Measurements from ENCODE around the gene LRP1B.
A peak's percentile ranks its signal among the peaks of the same experiment; 100 is the strongest.

LRP1B gene

DNA sequence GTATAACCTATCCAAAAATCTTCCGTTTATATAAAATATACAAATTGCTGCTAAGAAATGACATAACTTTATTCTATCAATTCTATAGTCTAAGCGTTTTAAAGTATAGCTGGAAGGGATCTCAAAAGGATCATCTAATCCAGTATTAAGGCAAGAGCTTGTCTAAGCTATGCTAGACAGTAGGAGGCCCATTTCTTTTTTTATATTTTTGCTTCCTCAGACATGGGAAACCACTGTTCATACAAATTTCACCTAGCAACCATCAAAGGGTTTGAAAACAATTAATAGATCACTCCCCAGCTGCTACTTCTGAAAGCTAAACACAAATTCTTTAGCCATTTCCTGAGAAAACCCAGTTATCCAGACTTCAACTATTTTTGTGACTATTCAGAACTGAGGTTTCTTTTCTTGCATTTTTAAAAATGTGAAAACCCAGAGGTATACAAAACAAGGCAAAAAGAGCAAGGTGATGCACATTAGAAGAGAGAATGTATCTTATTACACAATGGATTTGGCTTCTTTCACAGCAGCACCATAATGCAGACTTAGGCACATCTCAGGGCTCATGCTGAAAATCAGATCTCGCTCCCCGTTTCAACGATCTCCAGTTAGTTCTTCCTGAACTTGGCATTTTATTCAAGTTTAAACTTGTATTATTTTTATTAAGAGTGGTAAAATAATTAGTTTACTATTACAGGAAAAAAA lies 274.4 kb downstream of the LRP1B start:
- Histone ChIP-seq H2BK15ac (replicated peaks; ENCODE audit: low read depth) (no peak overlapping the region), H2AK5ac (ENCODE audit: low read length) (no peak overlapping the region), H3K79me1 (ENCODE audit: low read length) (no peaks in the 10 kb centered on the region), H4K5ac (ENCODE audit: low read length) (no peak overlapping the region), H3K18ac (ENCODE audit: low read length) (no peak overlapping the region), H3K9ac (ENCODE audit: low read length) (no peak overlapping the region), H2BK120ac (ENCODE audit: low read depth, low read length) (no peak overlapping the region), H2BK5ac (ENCODE audit: low read length) (no peak overlapping the region), H3K56ac (ENCODE audit: low read length) (no peak overlapping the region), H3K36me3 (ENCODE audit: control insufficient read depth, insufficient read depth, low read length) (no peaks in the 10 kb centered on the region), H3K4ac (ENCODE audit: low read depth, low read length) (no peak overlapping the region), H3K27me3 (ENCODE audit: insufficient read depth, low read length, poor library complexity) (no peaks in the 10 kb centered on the region), H3K4me1 (ENCODE audit: control insufficient read depth, low read depth, low read length) (no peaks in the 10 kb centered on the region), H3K23ac (ENCODE audit: low read length) (no peak overlapping the region), H4K8ac (ENCODE audit: low read depth, low read length) (no peak overlapping the region), H3K4me3 (ENCODE audit: low read length) (no peak overlapping the region), H3K27ac (ENCODE audit: low read depth, low read length) (no peak overlapping the region), H3K79me2 (ENCODE audit: control insufficient read depth, insufficient read depth, low read length) (no peaks in the 10 kb centered on the region), H3K4me2 (ENCODE audit: low read length) (no peak overlapping the region)
- no peak for DNase-seq
- 100% methylated on average over 1 of the region's 5 CpGs for WGBS (ENCODE audit: extremely low coverage, insufficient coverage, low lambda C conversion rate)

DNA sequence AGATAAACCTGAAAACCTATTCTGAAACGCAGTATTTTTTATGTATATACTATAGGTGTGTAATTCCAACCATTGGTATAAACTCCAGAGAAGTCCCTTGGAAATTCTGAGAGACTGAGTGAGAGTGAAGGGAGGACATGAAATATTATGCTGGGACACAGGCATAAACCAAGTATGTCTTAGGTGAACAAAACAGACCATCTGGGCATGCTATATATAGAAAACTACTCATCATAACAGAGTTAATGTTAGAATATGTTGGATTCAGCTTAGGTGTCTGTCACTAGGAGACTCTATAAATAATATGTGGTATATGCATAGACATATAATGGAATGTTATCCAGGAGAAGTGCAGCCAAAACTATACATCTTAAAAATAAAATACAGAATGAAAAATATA lies 282.6 kb downstream of the LRP1B start:
- no CpG with 5 or more reads among the region's 1 CpG for WGBS (ENCODE audit: extremely low coverage, insufficient coverage, low lambda C conversion rate)
- Histone ChIP-seq H2BK120ac (ENCODE audit: low read depth, low read length) (no peak overlapping the region), H3K56ac (ENCODE audit: low read length) (no peak overlapping the region), H3K4ac (ENCODE audit: low read depth, low read length) (no peak overlapping the region), H3K27ac (ENCODE audit: low read depth, low read length) (no peak overlapping the region), H3K27me3 (ENCODE audit: insufficient read depth, low read length, poor library complexity) (no peaks in the 10 kb centered on the region), H2AK5ac (ENCODE audit: low read length) (no peak overlapping the region), H2BK15ac (replicated peaks; ENCODE audit: low read depth) (no peak overlapping the region), H3K36me3 (ENCODE audit: control insufficient read depth, insufficient read depth, low read length) (no peaks in the 10 kb centered on the region), H3K18ac (ENCODE audit: low read length) (no peak overlapping the region), H3K4me1 (ENCODE audit: control insufficient read depth, low read depth, low read length) (no peaks in the 10 kb centered on the region), H3K23ac (ENCODE audit: low read length) (no peak overlapping the region), H3K4me3 (ENCODE audit: low read length) (no peak overlapping the region), H3K4me2 (ENCODE audit: low read length) (no peak overlapping the region), H3K79me2 (ENCODE audit: control insufficient read depth, insufficient read depth, low read length) (no peaks in the 10 kb centered on the region), H4K5ac (ENCODE audit: low read length) (no peak overlapping the region), H2BK5ac (ENCODE audit: low read length) (no peak overlapping the region), H3K79me1 (ENCODE audit: low read length) (no peaks in the 10 kb centered on the region), H3K9ac (ENCODE audit: low read length) (no peak overlapping the region), H4K8ac (ENCODE audit: low read depth, low read length) (no peak overlapping the region)
- no peak for DNase-seq

DNA sequence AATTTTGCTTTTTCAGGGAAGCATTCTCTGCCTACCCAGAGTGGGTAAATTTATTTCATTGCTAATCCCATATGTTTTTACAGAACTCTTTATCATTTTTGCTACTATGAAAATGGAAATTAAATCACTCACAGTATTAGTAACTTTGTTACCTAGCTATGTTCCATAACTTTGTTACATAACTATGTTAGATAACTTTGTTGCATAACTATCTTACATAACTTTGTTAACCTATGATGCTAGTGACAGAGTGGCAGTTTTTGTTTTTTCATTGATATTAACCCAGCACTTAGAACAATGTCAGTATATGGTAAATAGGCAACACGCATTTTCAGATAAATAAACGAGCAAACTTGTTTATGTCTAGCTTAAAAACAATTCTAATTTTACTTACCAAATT lies 286.6 kb downstream of the LRP1B start:
- Histone ChIP-seq H3K9ac (ENCODE audit: low read length) (no peak overlapping the region), H3K4ac (ENCODE audit: low read depth, low read length) (no peak overlapping the region), H2BK15ac (replicated peaks; ENCODE audit: low read depth) (no peak overlapping the region), H3K4me2 (ENCODE audit: low read length) (no peak overlapping the region), H2BK5ac (ENCODE audit: low read length) (no peak overlapping the region), H3K27me3 (ENCODE audit: insufficient read depth, low read length, poor library complexity) (no peaks in the 10 kb centered on the region), H3K79me2 (ENCODE audit: control insufficient read depth, insufficient read depth, low read length) (no peaks in the 10 kb centered on the region), H3K27ac (ENCODE audit: low read depth, low read length) (no peak overlapping the region), H2AK5ac (ENCODE audit: low read length) (no peak overlapping the region), H4K5ac (ENCODE audit: low read length) (no peak overlapping the region), H3K36me3 (ENCODE audit: control insufficient read depth, insufficient read depth, low read length) (no peaks in the 10 kb centered on the region), H3K4me3 (ENCODE audit: low read length) (no peak overlapping the region), H3K18ac (ENCODE audit: low read length) (no peak overlapping the region), H3K79me1 (ENCODE audit: low read length) (no peaks in the 10 kb centered on the region), H4K8ac (ENCODE audit: low read depth, low read length) (no peak overlapping the region), H3K23ac (ENCODE audit: low read length) (no peak overlapping the region), H2BK120ac (ENCODE audit: low read depth, low read length) (no peak overlapping the region), H3K4me1 (ENCODE audit: control insufficient read depth, low read depth, low read length) (no peaks in the 10 kb centered on the region), H3K56ac (ENCODE audit: low read length) (no peak overlapping the region)
- no peak for DNase-seq
- WGBS (ENCODE audit: extremely low coverage, insufficient coverage, low lambda C conversion rate) = no CpG with 5 or more reads among the region's 2 CpGs

DNA sequence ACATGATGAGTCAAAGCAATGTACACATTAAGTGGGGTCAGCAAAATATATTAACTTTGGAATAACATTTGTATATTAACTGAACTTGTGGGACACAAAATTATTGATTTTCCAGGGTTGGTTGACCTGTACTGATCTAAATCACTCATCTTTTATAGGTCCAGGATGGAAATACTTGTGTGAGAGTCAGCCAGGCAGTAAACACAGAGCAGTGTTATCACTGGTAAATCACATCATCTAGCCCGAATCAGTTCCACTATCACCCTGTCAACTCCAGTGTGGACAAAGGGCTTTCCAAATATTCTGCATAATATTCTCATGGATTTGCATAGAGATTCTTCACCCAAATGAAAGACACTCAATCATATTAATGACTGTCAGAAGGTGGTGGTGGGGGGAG lies 295.7 kb downstream of the LRP1B start:
- DNase-seq = no peak
- no peaks in the 10 kb centered on the region for H3K79me2 ChIP-seq (ENCODE audit: control insufficient read depth, insufficient read depth, low read length)
- no peaks in the 10 kb centered on the region for H3K27me3 ChIP-seq (ENCODE audit: insufficient read depth, low read length, poor library complexity)
- H3K36me3 ChIP-seq (ENCODE audit: control insufficient read depth, insufficient read depth, low read length) = no peaks in the 10 kb centered on the region
- H2BK15ac ChIP-seq (replicated peaks; ENCODE audit: low read depth) = no peak overlapping the region
- no peak overlapping the region for H3K4ac ChIP-seq (ENCODE audit: low read depth, low read length)
- no peak overlapping the region for H2BK5ac ChIP-seq (ENCODE audit: low read length)
- no peak overlapping the region for H3K4me2 ChIP-seq (ENCODE audit: low read length)
- no CpG with 5 or more reads among the region's 1 CpG for WGBS (ENCODE audit: extremely low coverage, insufficient coverage, low lambda C conversion rate)
- H3K18ac ChIP-seq (ENCODE audit: low read length) = no peak overlapping the region
- H2AK5ac ChIP-seq (ENCODE audit: low read length) = no peak overlapping the region
- no peak overlapping the region for H3K9ac ChIP-seq (ENCODE audit: low read length)
- H3K56ac ChIP-seq (ENCODE audit: low read length) = no peak overlapping the region
- no peak overlapping the region for H4K8ac ChIP-seq (ENCODE audit: low read depth, low read length)
- no peak overlapping the region for H3K4me3 ChIP-seq (ENCODE audit: low read length)
- H3K4me1 ChIP-seq (ENCODE audit: control insufficient read depth, low read depth, low read length) = no peaks in the 10 kb centered on the region
- no peak overlapping the region for H3K23ac ChIP-seq (ENCODE audit: low read length)
- no peak overlapping the region for H4K5ac ChIP-seq (ENCODE audit: low read length)
- H3K27ac ChIP-seq (ENCODE audit: low read depth, low read length) = no peak overlapping the region
- H2BK120ac ChIP-seq (ENCODE audit: low read depth, low read length) = no peak overlapping the region
- H3K79me1 ChIP-seq (ENCODE audit: low read length) = no peaks in the 10 kb centered on the region

DNA sequence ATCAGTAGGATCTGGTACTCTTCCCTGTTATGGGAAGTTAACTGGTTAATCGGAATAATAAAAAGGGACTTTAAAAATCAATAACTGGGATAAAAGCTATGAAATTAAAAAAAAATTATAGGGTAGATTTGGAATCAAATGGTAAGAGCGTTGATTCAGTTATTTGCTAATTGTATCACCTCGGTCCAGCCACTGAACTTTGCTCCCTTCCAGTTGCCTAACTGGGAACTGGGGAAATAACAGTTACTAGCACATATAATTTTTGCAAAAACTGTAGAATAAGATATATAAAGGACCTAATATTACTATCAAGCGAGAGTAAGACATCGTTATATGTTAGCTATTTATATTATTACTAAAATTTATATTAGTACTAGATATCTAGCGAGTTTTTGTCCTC lies 302.1 kb downstream of the LRP1B start:
- no peak overlapping the region for H2BK120ac ChIP-seq (ENCODE audit: low read depth, low read length)
- no peak overlapping the region for H2BK15ac ChIP-seq (replicated peaks; ENCODE audit: low read depth)
- H4K5ac ChIP-seq (ENCODE audit: low read length) = no peak overlapping the region
- H3K36me3 ChIP-seq (ENCODE audit: control insufficient read depth, insufficient read depth, low read length) = no peaks in the 10 kb centered on the region
- no peak overlapping the region for H2BK5ac ChIP-seq (ENCODE audit: low read length)
- no peaks in the 10 kb centered on the region for H3K79me1 ChIP-seq (ENCODE audit: low read length)
- no peak overlapping the region for H3K9ac ChIP-seq (ENCODE audit: low read length)
- no peaks in the 10 kb centered on the region for H3K79me2 ChIP-seq (ENCODE audit: control insufficient read depth, insufficient read depth, low read length)
- no peak overlapping the region for H3K4me3 ChIP-seq (ENCODE audit: low read length)
- no peaks in the 10 kb centered on the region for H3K27me3 ChIP-seq (ENCODE audit: insufficient read depth, low read length, poor library complexity)
- WGBS (ENCODE audit: extremely low coverage, insufficient coverage, low lambda C conversion rate) = no CpG with 5 or more reads among the region's 6 CpGs
- no peaks in the 10 kb centered on the region for H3K4me1 ChIP-seq (ENCODE audit: control insufficient read depth, low read depth, low read length)
- no peak overlapping the region for H2AK5ac ChIP-seq (ENCODE audit: low read length)
- no peak overlapping the region for H4K8ac ChIP-seq (ENCODE audit: low read depth, low read length)
- H3K4ac ChIP-seq (ENCODE audit: low read depth, low read length) = no peak overlapping the region
- no peak overlapping the region for H3K27ac ChIP-seq (ENCODE audit: low read depth, low read length)
- no peak for DNase-seq
- no peak overlapping the region for H3K4me2 ChIP-seq (ENCODE audit: low read length)
- H3K18ac ChIP-seq (ENCODE audit: low read length) = no peak overlapping the region
- no peak overlapping the region for H3K56ac ChIP-seq (ENCODE audit: low read length)
- H3K23ac ChIP-seq (ENCODE audit: low read length) = no peak overlapping the region

DNA sequence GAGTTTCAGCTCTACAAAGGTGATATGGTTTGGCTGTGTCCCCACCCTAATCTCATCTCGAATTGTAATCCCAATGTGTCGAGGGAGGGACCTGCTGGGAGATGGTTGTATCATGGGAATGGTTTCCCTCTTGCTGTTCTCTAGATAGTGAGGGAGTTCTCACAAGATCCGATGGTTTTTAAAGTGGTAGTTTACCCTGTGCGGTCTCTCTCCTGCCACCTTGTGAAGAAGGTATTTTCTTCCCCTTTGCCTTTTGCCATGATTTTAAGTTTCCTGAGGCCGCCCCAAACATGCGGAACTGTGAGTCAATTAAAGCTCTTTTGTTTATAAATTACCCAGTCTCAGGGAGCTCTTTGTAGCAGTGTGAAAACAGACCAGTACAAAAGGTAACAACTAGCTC lies 306.0 kb downstream of the LRP1B start:
- no CpG with 5 or more reads among the region's 6 CpGs for WGBS (ENCODE audit: extremely low coverage, insufficient coverage, low lambda C conversion rate)
- Histone ChIP-seq H3K56ac (ENCODE audit: low read length) (no peak overlapping the region), H3K27ac (ENCODE audit: low read depth, low read length) (no peak overlapping the region), H3K79me1 (ENCODE audit: low read length) (no peaks in the 10 kb centered on the region), H3K9ac (ENCODE audit: low read length) (no peak overlapping the region), H3K23ac (ENCODE audit: low read length) (no peak overlapping the region), H4K5ac (ENCODE audit: low read length) (no peak overlapping the region), H3K4me2 (ENCODE audit: low read length) (no peak overlapping the region), H3K27me3 (ENCODE audit: insufficient read depth, low read length, poor library complexity) (no peaks in the 10 kb centered on the region), H3K18ac (ENCODE audit: low read length) (no peak overlapping the region), H3K4me1 (ENCODE audit: control insufficient read depth, low read depth, low read length) (no peaks in the 10 kb centered on the region), H3K79me2 (ENCODE audit: control insufficient read depth, insufficient read depth, low read length) (no peaks in the 10 kb centered on the region), H3K36me3 (ENCODE audit: control insufficient read depth, insufficient read depth, low read length) (no peaks in the 10 kb centered on the region), H3K4ac (ENCODE audit: low read depth, low read length) (no peak overlapping the region), H2BK5ac (ENCODE audit: low read length) (no peak overlapping the region), H2BK15ac (replicated peaks; ENCODE audit: low read depth) (no peak overlapping the region), H2AK5ac (ENCODE audit: low read length) (no peak overlapping the region), H3K4me3 (ENCODE audit: low read length) (no peak overlapping the region), H4K8ac (ENCODE audit: low read depth, low read length) (no peak overlapping the region), H2BK120ac (ENCODE audit: low read depth, low read length) (no peak overlapping the region)
- peak; percentile 29 for DNase-seq
